Measurements from ENCODE around the gene DRG2.

Gene DRG2

DNA sequence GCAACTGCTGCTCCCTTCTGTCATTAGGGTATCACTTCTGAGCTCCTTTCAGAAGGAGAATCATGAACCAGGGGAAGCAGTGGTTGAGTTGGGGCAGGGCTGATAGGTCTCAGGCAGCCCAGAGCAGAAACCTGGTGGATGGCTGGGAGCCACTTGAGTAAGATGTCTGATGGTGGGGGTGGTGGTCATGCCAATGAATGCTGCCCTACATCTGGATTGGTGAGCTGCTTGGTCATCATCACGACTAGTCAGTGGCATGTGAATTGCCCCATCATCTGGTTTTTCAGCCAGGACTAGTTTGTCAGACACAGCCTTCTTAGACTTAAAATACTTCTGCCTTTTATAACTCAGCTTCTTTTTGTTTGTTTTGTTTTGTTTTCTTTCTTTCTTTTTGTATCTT lies 46.0 kb upstream of the DRG2 start:
- TF ChIP-seq CTCF (IDR thresholded peaks at IDR 0.05; ENCODE audit: low read depth, low read length, missing control alignments): no peak
- H3K4me3 ChIP-seq (replicated peaks; ENCODE audit: low read depth, low read length): no peak overlapping the region
- DNase-seq (ENCODE audit: extremely low read depth, low read depth): no peak

DNA sequence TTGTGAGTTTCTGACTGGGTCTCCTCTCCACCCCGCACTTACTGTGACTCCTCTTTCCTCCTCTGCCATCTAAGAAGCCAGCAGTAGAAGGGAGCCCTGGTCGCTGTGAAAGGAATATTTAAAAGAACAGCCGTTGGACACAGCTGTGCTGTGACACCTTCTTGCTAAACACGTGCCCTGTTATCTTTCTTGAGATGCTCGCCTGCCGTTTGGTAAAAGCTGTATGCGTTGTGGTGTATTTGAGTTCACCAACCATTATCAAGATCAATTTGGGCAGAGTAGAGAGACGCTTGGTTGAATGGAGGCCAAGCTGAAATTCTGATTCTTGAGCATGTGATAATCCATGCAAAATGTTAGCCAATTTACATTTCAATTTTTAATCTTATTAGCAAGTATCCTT lies 44.8 kb upstream of the DRG2 start:
- DNase-seq (ENCODE audit: extremely low read depth, low read depth): no peak
- H3K4me3 ChIP-seq (replicated peaks; ENCODE audit: low read depth, low read length): no peak overlapping the region
- TF ChIP-seq CTCF (IDR thresholded peaks at IDR 0.05; ENCODE audit: low read depth, low read length, missing control alignments): no peak

DNA sequence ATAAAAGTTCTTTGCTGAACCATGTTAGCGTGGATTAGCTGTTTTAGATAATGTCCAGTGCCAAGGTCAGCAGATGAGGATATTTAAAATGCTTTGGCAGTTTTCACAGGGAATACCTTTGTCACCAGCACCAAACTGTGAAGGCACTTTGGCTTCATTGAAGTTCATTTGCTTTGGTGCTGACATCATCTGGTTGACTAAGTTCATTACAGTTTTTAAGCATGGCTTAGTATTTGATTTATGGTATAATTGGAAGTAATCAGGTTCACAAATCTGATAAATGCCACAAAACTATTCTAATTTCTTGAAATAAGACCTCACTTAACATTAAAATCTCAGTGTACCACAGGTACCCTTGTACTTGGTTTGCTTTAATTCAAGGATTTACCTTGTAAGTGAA lies 44.3 kb upstream of the DRG2 start:
- TF ChIP-seq CTCF (IDR thresholded peaks at IDR 0.05; ENCODE audit: low read depth, low read length, missing control alignments): no peak
- H3K4me3 ChIP-seq (replicated peaks; ENCODE audit: low read depth, low read length): no peak overlapping the region
- no peak for DNase-seq (ENCODE audit: extremely low read depth, low read depth)

- no peak overlapping the region for H3K4me3 ChIP-seq (replicated peaks; ENCODE audit: low read depth, low read length)
- TF ChIP-seq CTCF (IDR thresholded peaks at IDR 0.05; ENCODE audit: low read depth, low read length, missing control alignments): no peak
- DNase-seq (ENCODE audit: extremely low read depth, low read depth): no peak
These were observed 43.1 kb upstream of the DRG2 start for GRCh38 chr17:18044609-18045008.

DNA sequence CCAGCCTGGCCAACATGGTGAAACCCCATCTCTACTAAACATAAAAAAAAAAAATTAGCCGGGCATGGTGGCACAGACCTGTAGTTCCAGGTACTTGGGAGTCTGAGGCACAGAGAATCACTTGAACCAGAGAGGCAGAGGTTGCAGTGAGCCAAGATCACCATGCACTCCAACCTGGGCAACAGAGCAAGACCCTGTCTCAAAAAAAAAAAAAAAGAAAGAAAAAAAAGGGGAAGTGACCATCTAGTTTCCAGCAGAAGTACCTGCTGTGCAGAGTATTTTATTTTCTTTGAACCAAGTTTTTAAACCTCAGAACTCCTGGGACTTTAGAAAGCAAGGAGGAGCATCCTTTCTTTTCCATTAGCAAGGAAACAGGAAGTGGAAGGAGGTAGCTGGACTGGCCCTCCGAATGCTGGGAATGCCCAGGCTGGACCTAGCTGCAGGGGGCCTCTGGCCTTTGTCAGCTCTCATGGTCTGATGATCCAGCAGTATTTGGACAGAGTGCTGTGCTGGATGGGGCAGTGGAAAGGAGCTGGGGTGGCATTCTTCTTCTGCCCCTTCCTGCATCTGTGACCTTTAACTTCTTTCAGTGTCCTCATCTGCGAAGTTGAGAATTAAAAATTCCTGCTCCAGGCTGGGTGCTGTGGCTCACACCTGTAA lies 41.9 kb upstream of the DRG2 start:
- DNase-seq (ENCODE audit: extremely low read depth, low read depth): no peak
- TF ChIP-seq CTCF (IDR thresholded peaks at IDR 0.05; ENCODE audit: low read depth, low read length, missing control alignments): no peak
- H3K4me3 ChIP-seq (replicated peaks; ENCODE audit: low read depth, low read length): no peak overlapping the region

GRCh38 chr17:18055597-18055996 lies 32.2 kb upstream of the DRG2 start:
- H3K4me3 ChIP-seq (replicated peaks; ENCODE audit: low read depth, low read length): no peak overlapping the region
- no peak for DNase-seq (ENCODE audit: extremely low read depth, low read depth)
- TF ChIP-seq CTCF (IDR thresholded peaks at IDR 0.05; ENCODE audit: low read depth, low read length, missing control alignments): no peak

GRCh38 chr17:18056214-18056613 lies 31.5 kb upstream of the DRG2 start:
- no peak overlapping the region for H3K4me3 ChIP-seq (replicated peaks; ENCODE audit: low read depth, low read length)
- DNase-seq (ENCODE audit: extremely low read depth, low read depth): no peak
- TF ChIP-seq CTCF (IDR thresholded peaks at IDR 0.05; ENCODE audit: low read depth, low read length, missing control alignments): no peak
